Dermis microvascular lymphatic vessel endothelial cell (primary cell): ENCODE results near the gene HOXB13. TPM values are rescaled to one million over a fixed set of nuclear protein-coding genes. Genes with fewer than 3 reads are reported as not detected.

Experiments used
- DNase-seq, 2 donors: peaks; one replicate each; pipeline versions ENCODE4 v3.0.0 to v3.0.0-alpha.2; 2010; ENCODE audit warnings: low read depth in 2 of 2
- total RNA-seq: library from RNA; depleted of rRNA; stranded (reverse); fragments of >200 nt; gene quantifications from 2 replicates; pipeline ENCODE4 v1.2.1, GENCODE V29; 2014

The HOXB13 gene
- not detected in 2 replicates for total RNA-seq

- DNase-seq, result peak in 1 of 2 donors; percentile 44
These were observed at the start of gene HOXB13 for GRCh38 chr17:48728232-48729231. Gene HOXB13, minus strand, starts transcription at chr17:48728750. Its CDS starts 157 bp downstream, at chr17:48728593.

GRCh38 chr17:48776602-48777001 lies 48.1 kb upstream of the HOXB13 start:
- no peak for DNase-seq

GRCh38 chr17:48773245-48773644 lies 44.7 kb upstream of the HOXB13 start:
- DNase-seq, result no peak

GRCh38 chr17:48770954-48771353 lies 42.4 kb upstream of the HOXB13 start:
- DNase-seq, result no peak

GRCh38 chr17:48769009-48769675 lies 40.6 kb upstream of the HOXB13 start:
- DNase-seq, result no peak

GRCh38 chr17:48767263-48767774 lies 38.8 kb upstream of the HOXB13 start:
- no peak for DNase-seq

GRCh38 chr17:48761114-48761513 lies 32.6 kb upstream of the HOXB13 start:
- no peak for DNase-seq

- no peak for DNase-seq
These were observed 31.9 kb upstream of the HOXB13 start for GRCh38 chr17:48760411-48760810.

GRCh38 chr17:48759288-48759687 lies 30.7 kb upstream of the HOXB13 start:
- no peak for DNase-seq

GRCh38 chr17:48757524-48757961 lies 29.0 kb upstream of the HOXB13 start:
- DNase-seq, result no peak

- no peak for DNase-seq
These were observed 28.3 kb upstream of the HOXB13 start for GRCh38 chr17:48756830-48757251.

GRCh38 chr17:48755356-48755755 lies 26.8 kb upstream of the HOXB13 start:
- DNase-seq, result no peak

- no peak for DNase-seq
These were observed 26.1 kb upstream of the HOXB13 start for GRCh38 chr17:48754500-48755261.

GRCh38 chr17:48753794-48754499 lies 25.4 kb upstream of the HOXB13 start:
- DNase-seq, result no peak

- DNase-seq, result no peak
These were observed 24.1 kb upstream of the HOXB13 start for GRCh38 chr17:48752399-48753288.

GRCh38 chr17:48751733-48752398 lies 23.3 kb upstream of the HOXB13 start:
- no peak for DNase-seq

- no peak for DNase-seq
These were observed 22.6 kb upstream of the HOXB13 start for GRCh38 chr17:48751172-48751571.

GRCh38 chr17:48749621-48750553 lies 21.3 kb upstream of the HOXB13 start:
- no peak for DNase-seq
